HUES64 (cell line): ENCODE results near the gene HCK.

Experiments used
- H3K27ac ChIP-seq: 2 replicates; pipeline ENCODE4 v1.7.0; 2013; ENCODE audit warnings: low read depth, low read length, inconsistent platforms
- H3K27me3 ChIP-seq: 2 replicates; pipeline ENCODE4 v1.6.1; 2013; ENCODE audit warnings: mild to moderate bottlenecking, low read length; ENCODE audit not compliant: insufficient read depth
- H3K36me3 ChIP-seq: 2 replicates; pipeline ENCODE4 v1.6.1; 2013; ENCODE audit warnings: mild to moderate bottlenecking, low read length; ENCODE audit not compliant: insufficient read depth
- H3K4me1 ChIP-seq: 2 replicates; pipeline ENCODE4 v1.6.1; 2013; ENCODE audit warnings: mild to moderate bottlenecking, low read length, moderate library complexity; ENCODE audit not compliant: insufficient read depth
- H3K4me3 ChIP-seq: 2 replicates; pipeline ENCODE4 v1.5.1; 2013; ENCODE audit warnings: mild to moderate bottlenecking, low read length, moderate library complexity
- H3K9ac ChIP-seq: 2 replicates; pipeline ENCODE4 v1.6.1; 2013; ENCODE audit warnings: mild to moderate bottlenecking, low read depth, low read length
- H3K9me3 ChIP-seq: 2 replicates; pipeline ENCODE4 v1.6.1; 2013; ENCODE audit warnings: low read depth, low read length; ENCODE audit not compliant: insufficient read depth
- WGBS: fragments of 150-250, 120-280 bp; methylation state at CpG from one replicate; pipeline ENCODE4 v1.1.7; 2013; ENCODE audit warnings: missing lambda C conversion rate; 5-methylcytosine and 5-hydroxymethylcytosine counted together

HCK gene

DNA sequence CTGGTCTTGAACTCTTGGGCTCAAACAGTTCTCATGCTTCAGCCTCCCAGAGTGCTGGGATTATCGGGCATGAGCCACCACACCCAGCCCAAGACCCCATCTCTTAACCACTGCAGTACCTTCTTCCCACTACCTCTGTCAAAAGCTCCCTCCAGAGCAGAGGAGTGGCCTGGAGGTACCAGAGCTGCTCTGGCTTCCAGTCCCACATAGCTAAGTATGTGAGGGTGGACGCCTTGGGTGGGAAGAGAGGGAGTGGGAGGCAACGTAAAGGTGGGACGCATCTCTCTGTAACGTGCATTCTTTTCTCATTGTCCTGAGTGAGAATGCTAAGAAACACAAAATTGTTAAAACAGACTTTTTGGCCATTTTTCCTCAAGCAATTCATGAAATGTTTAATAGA is 82.0 kb downstream of the HCK start:
- Histone ChIP-seq H3K36me3 (peaks cover 51% of the 10 kb centered on the region), H3K27ac (no peak overlapping the region), H3K4me3 (no peak overlapping the region), H3K4me1 (no peaks in the 10 kb centered on the region), H3K9ac (no peak overlapping the region), H3K27me3 (no peaks in the 10 kb centered on the region), H3K9me3 (no peaks in the 10 kb centered on the region)
- WGBS: 96% methylated on average over 5 of the region's 5 CpGs

DNA sequence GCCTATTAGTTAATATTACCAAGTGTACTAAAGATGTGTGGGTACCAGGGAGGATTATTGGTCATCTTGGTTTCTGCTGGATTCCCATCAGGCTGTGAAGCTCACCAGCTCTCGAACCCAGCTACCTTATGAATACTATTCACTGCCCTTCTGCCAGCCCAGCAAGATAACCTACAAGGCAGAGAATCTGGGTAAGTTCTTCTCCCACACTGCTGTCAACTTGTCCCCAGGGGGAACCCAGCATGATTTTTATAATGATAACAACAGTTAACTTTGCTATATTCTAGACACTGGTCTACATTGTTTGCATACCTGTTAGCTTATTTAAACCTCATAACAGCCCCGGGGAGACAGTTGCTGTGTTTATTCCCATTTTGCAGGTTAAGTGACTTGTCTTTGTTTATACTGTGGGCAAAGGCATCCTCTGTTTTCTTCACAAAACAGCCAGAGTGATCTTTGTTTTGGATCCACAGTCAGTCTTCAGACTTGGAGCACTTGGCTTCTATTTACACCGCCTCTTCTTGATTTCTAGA is 84.0 kb downstream of the HCK start:
- no peak overlapping the region for H3K9ac ChIP-seq
- H3K36me3 ChIP-seq: peaks cover 69% of the 10 kb centered on the region
- 93% methylated on average over 3 of the region's 3 CpGs for WGBS
- no peak overlapping the region for H3K27ac ChIP-seq
- no peaks in the 10 kb centered on the region for H3K27me3 ChIP-seq
- H3K4me3 ChIP-seq: no peak overlapping the region
- no peaks in the 10 kb centered on the region for H3K4me1 ChIP-seq
- H3K9me3 ChIP-seq: no peaks in the 10 kb centered on the region

DNA sequence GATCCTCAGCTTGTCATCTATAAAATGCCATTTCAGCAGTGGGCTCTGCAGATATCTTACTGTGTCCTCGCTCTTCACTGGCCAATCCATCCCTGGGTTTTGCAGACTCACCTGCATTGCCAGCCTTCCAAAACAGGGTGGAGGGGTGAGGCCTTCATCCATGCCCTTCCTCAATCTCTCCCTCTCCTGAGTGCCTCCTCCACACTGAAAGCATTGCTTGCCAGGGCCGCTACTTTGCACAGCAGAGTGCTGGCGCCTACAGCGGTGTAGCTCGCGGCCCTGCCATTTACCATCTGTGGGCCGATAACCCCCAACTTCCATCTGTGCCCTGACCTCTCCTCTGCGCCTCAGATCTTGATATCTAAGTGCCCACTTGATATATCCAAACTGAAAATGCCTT is 86.9 kb downstream of the HCK start:
- Histone ChIP-seq H3K36me3 (peaks cover 90% of the 10 kb centered on the region), H3K9me3 (no peaks in the 10 kb centered on the region), H3K4me1 (no peaks in the 10 kb centered on the region), H3K27ac (no peak overlapping the region), H3K4me3 (no peak overlapping the region), H3K27me3 (no peaks in the 10 kb centered on the region), H3K9ac (no peak overlapping the region)
- 96% methylated on average over 8 of the region's 8 CpGs for WGBS

DNA sequence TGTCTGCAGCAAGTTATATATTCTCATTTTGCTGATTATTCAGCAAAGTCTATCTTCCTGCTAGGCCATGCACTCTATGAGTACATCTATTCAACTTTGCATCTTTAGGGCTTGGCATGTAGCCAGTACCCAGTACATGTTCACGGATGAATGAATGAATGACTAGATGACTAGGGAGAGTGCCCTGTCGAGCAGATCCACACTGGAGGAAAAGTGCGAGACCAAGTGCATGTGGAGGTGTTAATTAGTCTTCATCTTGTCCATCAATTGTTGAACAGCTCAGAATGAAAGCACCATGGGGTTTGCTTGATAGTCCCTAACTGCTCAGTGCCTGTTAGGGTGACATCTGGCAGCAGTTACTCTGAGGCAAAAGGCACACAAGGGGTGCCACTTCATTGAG is 87.9 kb downstream of the HCK start:
- Histone ChIP-seq H3K4me3 (no peak overlapping the region), H3K27me3 (no peaks in the 10 kb centered on the region), H3K4me1 (no peaks in the 10 kb centered on the region), H3K9ac (no peak overlapping the region), H3K27ac (no peak overlapping the region), H3K36me3 (peaks cover 95% of the 10 kb centered on the region), H3K9me3 (no peaks in the 10 kb centered on the region)
- WGBS: 91% methylated on average over 3 of the region's 3 CpGs

DNA sequence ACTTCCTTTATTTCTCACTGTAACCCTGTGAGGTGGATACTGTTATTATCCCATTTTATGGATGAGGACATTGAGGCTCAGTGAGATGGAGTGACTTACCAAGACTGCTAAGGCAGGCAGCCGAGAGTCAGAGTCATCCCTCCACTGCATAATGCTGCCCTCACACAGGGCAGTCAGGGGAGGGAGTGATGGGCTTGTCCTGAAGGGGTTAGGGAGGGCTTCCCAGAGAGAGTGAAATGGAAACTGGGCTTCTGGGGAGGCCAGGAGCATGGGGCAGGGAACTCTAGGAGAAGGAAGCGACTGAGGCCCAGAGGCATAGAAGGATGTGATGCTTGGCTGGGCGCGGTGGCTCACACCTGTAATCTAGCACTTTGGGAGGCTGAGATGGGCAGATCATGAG is 88.6 kb downstream of the HCK start:
- Histone ChIP-seq H3K4me3 (no peak overlapping the region), H3K9ac (no peak overlapping the region), H3K27ac (no peak overlapping the region), H3K27me3 (no peaks in the 10 kb centered on the region), H3K36me3 (peaks cover 96% of the 10 kb centered on the region), H3K9me3 (no peaks in the 10 kb centered on the region), H3K4me1 (no peaks in the 10 kb centered on the region)
- WGBS: 95% methylated on average over 4 of the region's 4 CpGs

DNA sequence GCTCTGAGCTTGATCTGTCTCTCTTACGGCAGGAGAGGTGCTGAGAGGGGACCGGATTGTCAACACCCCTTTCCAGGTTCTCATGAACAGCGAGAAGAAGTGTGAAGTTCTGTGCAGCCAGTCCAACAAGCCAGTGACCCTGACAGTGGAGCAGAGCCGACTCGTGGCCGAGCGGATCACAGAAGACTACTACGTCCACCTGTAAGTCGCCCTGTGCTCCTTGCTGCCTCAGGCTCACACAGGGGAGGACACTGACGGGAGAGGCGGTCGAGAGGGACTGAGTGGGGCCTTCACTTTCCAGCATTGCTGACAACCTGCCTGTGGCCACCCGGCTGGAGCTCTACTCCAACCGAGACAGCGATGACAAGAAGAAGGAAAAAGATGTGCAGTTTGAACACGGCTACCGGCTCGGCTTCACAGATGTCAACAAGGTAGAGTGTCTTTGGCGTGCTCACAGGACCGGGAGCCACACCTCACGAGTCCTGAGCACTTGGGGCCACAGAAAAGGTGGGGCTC is 89.5 kb downstream of the HCK start:
- no peaks in the 10 kb centered on the region for H3K4me1 ChIP-seq
- WGBS: 96% methylated on average over 21 of the region's 21 CpGs
- H3K9me3 ChIP-seq: no peaks in the 10 kb centered on the region
- H3K9ac ChIP-seq: no peak overlapping the region
- no peak overlapping the region for H3K27ac ChIP-seq
- peaks cover 96% of the 10 kb centered on the region for H3K36me3 ChIP-seq
- no peaks in the 10 kb centered on the region for H3K27me3 ChIP-seq
- no peak overlapping the region for H3K4me3 ChIP-seq

DNA sequence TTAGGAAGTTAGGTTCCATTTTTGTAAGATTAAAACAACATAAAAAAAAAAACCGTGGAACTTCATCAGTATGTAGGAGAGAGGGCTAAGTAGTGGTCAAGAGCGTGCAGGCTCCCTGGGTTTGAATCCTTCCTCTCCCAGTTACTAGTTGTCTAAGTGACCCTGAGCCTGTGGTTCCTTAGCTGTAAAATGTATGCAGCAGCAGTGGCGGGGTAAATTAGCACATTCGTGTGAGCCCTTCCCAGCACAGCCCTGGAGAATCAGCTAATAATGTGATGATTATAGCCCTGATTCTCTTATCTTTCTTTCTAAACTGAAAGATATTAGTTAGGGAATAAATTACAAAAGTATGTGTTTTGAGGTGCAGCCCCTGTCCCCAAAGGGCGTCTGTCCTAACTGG is 90.0 kb downstream of the HCK start:
- H3K4me1 ChIP-seq: no peaks in the 10 kb centered on the region
- 88% methylated on average over 5 of the region's 5 CpGs for WGBS
- no peak overlapping the region for H3K9ac ChIP-seq
- no peak overlapping the region for H3K4me3 ChIP-seq
- H3K27me3 ChIP-seq: no peaks in the 10 kb centered on the region
- H3K27ac ChIP-seq: no peak overlapping the region
- peaks cover 95% of the 10 kb centered on the region for H3K36me3 ChIP-seq
- no peaks in the 10 kb centered on the region for H3K9me3 ChIP-seq

DNA sequence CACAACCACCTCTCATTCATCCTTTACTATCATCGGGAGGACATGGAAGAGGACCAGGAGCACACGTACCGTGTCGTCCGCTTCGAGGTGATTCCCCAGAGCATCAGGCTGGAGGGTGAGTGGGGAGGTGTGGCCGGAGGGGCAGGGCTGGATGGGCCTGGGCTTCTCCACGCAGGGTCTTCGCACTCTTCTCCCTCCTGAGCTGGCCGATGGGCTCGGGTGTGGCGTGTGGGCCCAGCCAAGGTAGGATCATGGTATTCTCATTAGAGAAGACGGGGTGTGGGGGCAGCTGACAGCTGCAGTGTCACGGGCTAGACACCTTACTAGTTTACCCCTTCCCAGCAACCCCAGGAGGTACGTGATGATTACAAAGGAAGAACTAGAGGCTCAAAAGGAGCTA is 90.9 kb downstream of the HCK start:
- no peaks in the 10 kb centered on the region for H3K9me3 ChIP-seq
- H3K4me3 ChIP-seq: no peak overlapping the region
- H3K27ac ChIP-seq: no peak overlapping the region
- H3K9ac ChIP-seq: no peak overlapping the region
- no peaks in the 10 kb centered on the region for H3K4me1 ChIP-seq
- WGBS: 95% methylated on average over 15 of the region's 15 CpGs
- H3K27me3 ChIP-seq: no peaks in the 10 kb centered on the region
- H3K36me3 ChIP-seq: peaks cover 92% of the 10 kb centered on the region

DNA sequence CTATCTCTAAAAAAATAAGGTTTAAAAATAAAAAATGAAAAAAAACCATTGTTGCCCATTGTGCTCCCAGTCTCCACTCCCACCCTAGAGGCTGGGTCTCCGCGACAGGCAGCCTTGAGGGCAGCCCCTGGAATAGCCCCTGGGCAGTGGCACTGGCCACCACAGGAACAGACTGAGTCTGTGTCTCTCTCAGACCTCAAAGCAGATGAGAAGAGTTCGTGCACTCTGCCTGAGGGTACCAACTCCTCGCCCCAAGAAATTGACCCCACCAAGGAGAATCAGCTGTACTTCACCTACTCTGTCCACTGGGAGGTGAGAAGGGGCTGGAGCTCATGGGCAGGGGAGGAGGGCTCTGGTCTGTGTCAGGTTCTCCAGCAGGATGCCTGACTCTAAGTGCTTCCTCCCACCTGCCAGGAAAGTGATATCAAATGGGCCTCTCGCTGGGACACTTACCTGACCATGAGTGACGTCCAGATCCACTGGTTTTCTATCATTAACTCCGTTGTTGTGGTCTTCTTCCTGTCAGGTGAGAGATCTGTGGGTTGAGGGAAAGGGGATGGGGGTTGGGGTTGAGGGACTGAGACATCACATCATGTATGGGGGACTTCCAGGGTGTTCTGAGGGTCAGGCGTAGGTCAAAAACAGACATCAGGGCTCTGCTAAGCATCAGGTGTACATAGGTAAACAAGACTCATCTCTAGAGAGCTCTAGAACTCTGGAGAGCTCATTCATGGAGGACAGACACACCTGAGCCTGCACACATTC is 93.0 kb downstream of the HCK start:
- Histone ChIP-seq H3K4me1 (no peaks in the 10 kb centered on the region), H3K36me3 (peaks cover 92% of the 10 kb centered on the region), H3K9me3 (no peaks in the 10 kb centered on the region), H3K4me3 (no peak overlapping the region), H3K27me3 (no peaks in the 10 kb centered on the region), H3K27ac (no peak overlapping the region), H3K9ac (no peak overlapping the region)
- 96% methylated on average over 8 of the region's 8 CpGs for WGBS

DNA sequence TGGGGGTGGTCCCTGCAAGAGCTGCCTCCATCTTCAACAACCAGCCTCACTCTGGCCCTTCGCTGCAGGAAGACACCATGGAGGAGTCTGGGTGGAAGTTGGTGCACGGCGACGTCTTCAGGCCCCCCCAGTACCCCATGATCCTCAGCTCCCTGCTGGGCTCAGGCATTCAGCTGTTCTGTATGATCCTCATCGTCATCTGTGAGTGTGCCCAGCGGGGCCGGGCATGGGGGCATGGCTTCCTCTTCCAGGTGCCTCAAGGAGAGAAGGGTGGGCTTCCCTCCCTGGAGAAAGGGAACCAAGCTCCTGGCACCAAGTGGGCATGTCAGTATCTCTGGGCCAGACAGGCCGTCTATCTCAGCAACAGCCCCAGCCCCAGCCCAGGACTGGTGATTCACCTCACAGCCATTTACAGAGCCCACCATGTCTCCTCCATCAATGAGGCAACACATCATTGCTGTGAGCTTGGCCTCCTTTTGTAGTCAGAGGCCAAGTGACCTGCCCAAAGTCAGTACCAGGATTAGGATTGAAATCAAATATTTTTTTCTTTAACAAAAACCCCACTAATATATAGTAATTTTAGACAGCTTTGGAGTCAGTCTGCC is 97.6 kb downstream of the HCK start:
- no peak overlapping the region for H3K27ac ChIP-seq
- H3K4me1 ChIP-seq: no peaks in the 10 kb centered on the region
- no peaks in the 10 kb centered on the region for H3K27me3 ChIP-seq
- no peak overlapping the region for H3K4me3 ChIP-seq
- 92% methylated on average over 8 of the region's 8 CpGs for WGBS
- H3K9ac ChIP-seq: no peak overlapping the region
- H3K9me3 ChIP-seq: no peaks in the 10 kb centered on the region
- H3K36me3 ChIP-seq: peaks cover 85% of the 10 kb centered on the region

DNA sequence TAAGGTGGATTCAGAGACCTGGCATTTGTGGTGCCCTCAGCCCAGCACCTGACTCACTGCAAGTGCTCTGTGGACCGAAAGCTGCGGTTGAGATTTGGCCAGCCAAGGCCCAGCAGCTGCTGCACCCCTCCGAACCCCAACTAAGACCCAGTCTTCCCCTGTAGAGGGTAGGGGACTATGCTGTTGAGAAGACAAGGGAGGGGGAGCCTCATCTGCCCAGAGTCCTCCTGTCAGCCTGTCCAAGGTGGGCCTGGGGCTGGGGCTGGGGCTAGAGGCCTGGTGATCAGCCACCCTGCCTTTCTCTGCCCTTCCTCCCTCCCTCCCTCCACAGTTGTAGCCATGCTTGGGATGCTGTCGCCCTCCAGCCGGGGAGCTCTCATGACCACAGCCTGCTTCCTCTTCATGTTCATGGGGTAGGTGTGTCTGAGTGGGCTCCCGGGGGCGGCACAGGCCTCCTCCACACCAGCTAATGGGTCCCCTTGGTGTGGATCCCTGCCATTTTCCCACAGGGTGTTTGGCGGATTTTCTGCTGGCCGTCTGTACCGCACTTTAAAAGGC is 98.3 kb downstream of the HCK start:
- Histone ChIP-seq H3K36me3 (peaks cover 78% of the 10 kb centered on the region), H3K9me3 (no peaks in the 10 kb centered on the region), H3K27me3 (no peaks in the 10 kb centered on the region), H3K9ac (no peak overlapping the region), H3K4me1 (no peaks in the 10 kb centered on the region), H3K4me3 (no peak overlapping the region), H3K27ac (no peak overlapping the region)
- WGBS: 94% methylated on average over 10 of the region's 10 CpGs
